Measurements from ENCODE around the gene TKFC. TPM values are rescaled to one million over a fixed set of nuclear protein-coding genes. Genes with fewer than 3 reads are reported as not detected.

TKFC gene
- total RNA-seq, 1 donor from 2014 or later = 75.8 TPM

GRCh38 chr11:61297746-61298145, 35.3 kb upstream of the TKFC start:
- no peak for TF ChIP-seq CTCF (IDR thresholded peaks at IDR 0.05; ENCODE audit: unreplicated experiment)
- H3K4me3 Mint-ChIP-seq = no peak overlapping the region
- H3K36me3 Mint-ChIP-seq = peaks cover 34% of the 10 kb centered on the region
- H3K4me1 Mint-ChIP-seq = peaks cover 11% of the 10 kb centered on the region
- H3K9me3 Mint-ChIP-seq = no peaks in the 10 kb centered on the region
- no peak for DNase-seq (ENCODE audit: low spot score in 2 of 2, unreplicated experiment in 2 of 2)
- peak overlapping the region; percentile 32 for H3K27ac Mint-ChIP-seq
- peaks cover 9% of the 10 kb centered on the region for H3K27me3 Mint-ChIP-seq (ENCODE audit: low read depth)

GRCh38 chr11:61298663-61299244, 34.3 kb upstream of the TKFC start:
- Mint-ChIP-seq H3K4me3 (no peak overlapping the region), H3K9me3 (no peaks in the 10 kb centered on the region), H3K27ac (no peak overlapping the region), H3K36me3 (peaks cover 37% of the 10 kb centered on the region), H3K27me3 (ENCODE audit: low read depth) (peaks cover 2% of the 10 kb centered on the region), H3K4me1 (peaks cover 5% of the 10 kb centered on the region)
- TF ChIP-seq CTCF (IDR thresholded peaks at IDR 0.05; ENCODE audit: unreplicated experiment) = no peak
- no peak for DNase-seq (ENCODE audit: low spot score in 2 of 2, unreplicated experiment in 2 of 2)

DNA sequence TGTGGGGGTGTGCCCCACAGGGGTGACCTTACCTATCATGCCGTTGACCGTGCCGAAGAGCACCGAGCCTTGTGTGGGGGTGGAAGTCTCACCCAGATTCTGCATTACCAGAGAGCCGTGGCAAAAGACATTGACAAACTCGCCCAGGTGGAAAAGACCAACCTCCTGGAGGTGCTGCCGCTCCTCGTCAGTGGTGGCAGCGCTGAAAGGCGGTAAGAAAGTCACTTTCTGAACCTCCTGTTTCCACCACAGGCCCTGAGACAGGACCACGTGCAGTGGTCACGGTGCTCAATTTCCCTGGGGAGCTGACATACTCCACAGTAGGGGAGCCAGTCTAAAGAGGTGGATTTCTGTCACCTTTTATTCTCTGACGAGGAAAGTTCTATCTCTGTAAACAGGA, 30.5 kb upstream of the TKFC start:
- Mint-ChIP-seq H3K4me3 (no peak overlapping the region), H3K27me3 (ENCODE audit: low read depth) (no peaks in the 10 kb centered on the region), H3K36me3 (peaks cover 40% of the 10 kb centered on the region), H3K9me3 (no peaks in the 10 kb centered on the region), H3K4me1 (peaks cover 2% of the 10 kb centered on the region), H3K27ac (no peak overlapping the region)
- no peak for DNase-seq (ENCODE audit: low spot score in 2 of 2, unreplicated experiment in 2 of 2)
- no peak for TF ChIP-seq CTCF (IDR thresholded peaks at IDR 0.05; ENCODE audit: unreplicated experiment)

DNA sequence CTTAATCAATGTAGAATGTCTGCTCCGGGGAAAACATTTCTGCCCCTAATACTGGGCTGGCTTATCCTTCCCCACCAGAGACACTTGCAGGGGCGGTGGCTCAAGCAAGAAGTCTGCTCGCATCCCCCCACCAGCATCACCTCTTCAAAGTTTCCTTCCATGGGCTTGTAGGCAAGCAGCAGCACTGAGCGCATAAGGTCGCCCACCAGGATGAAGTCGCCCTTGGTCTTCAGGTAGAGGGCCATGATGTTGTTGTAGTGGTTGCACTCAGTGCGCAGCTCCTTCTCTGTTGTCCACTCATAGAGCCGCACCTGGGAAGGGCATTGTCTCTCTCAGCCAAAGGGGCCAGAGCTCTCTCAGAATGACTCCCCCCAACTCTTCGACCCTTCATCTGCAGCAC, 29.3 kb upstream of the TKFC start:
- H3K4me3 Mint-ChIP-seq = no peak overlapping the region
- no peaks in the 10 kb centered on the region for H3K27me3 Mint-ChIP-seq (ENCODE audit: low read depth)
- no peak for DNase-seq (ENCODE audit: low spot score in 2 of 2, unreplicated experiment in 2 of 2)
- TF ChIP-seq CTCF (IDR thresholded peaks at IDR 0.05; ENCODE audit: unreplicated experiment) = no peak
- H3K36me3 Mint-ChIP-seq = peaks cover 35% of the 10 kb centered on the region
- H3K4me1 Mint-ChIP-seq = no peaks in the 10 kb centered on the region
- no peaks in the 10 kb centered on the region for H3K9me3 Mint-ChIP-seq
- H3K27ac Mint-ChIP-seq = no peak overlapping the region

GRCh38 chr11:61305417-61305816, 27.6 kb upstream of the TKFC start:
- DNase-seq (ENCODE audit: low spot score in 2 of 2, unreplicated experiment in 2 of 2) = no peak
- no peak overlapping the region for H3K27ac Mint-ChIP-seq
- no peaks in the 10 kb centered on the region for H3K4me1 Mint-ChIP-seq
- no peak overlapping the region for H3K4me3 Mint-ChIP-seq
- H3K9me3 Mint-ChIP-seq = no peaks in the 10 kb centered on the region
- no peaks in the 10 kb centered on the region for H3K27me3 Mint-ChIP-seq (ENCODE audit: low read depth)
- peaks cover 28% of the 10 kb centered on the region for H3K36me3 Mint-ChIP-seq
- TF ChIP-seq CTCF (IDR thresholded peaks at IDR 0.05; ENCODE audit: unreplicated experiment) = no peak

GRCh38 chr11:61306221-61306620, 26.8 kb upstream of the TKFC start:
- Mint-ChIP-seq H3K36me3 (peaks cover 21% of the 10 kb centered on the region), H3K9me3 (no peaks in the 10 kb centered on the region), H3K4me1 (no peaks in the 10 kb centered on the region), H3K27me3 (ENCODE audit: low read depth) (no peaks in the 10 kb centered on the region), H3K4me3 (no peak overlapping the region), H3K27ac (no peak overlapping the region)
- no peak for TF ChIP-seq CTCF (IDR thresholded peaks at IDR 0.05; ENCODE audit: unreplicated experiment)
- DNase-seq (ENCODE audit: low spot score in 2 of 2, unreplicated experiment in 2 of 2) = no peak

All from mesothelial cell of epicardium (in vitro differentiated cells).